Stimulated activated CD8-positive, alpha-beta memory T cell treated with anti-CD3 and anti-CD28 coated beads, Interleukin-7, amount 100 ng/mL, for 24 hours (primary cell): ENCODE measurements around the gene CEP192.

ENCODE experiments used
- DNase-seq: peaks from one replicate; pipeline ENCODE4 v3.0.0-alpha.2; 2020; ENCODE audit warnings: low read depth

The CEP192 gene

DNA sequence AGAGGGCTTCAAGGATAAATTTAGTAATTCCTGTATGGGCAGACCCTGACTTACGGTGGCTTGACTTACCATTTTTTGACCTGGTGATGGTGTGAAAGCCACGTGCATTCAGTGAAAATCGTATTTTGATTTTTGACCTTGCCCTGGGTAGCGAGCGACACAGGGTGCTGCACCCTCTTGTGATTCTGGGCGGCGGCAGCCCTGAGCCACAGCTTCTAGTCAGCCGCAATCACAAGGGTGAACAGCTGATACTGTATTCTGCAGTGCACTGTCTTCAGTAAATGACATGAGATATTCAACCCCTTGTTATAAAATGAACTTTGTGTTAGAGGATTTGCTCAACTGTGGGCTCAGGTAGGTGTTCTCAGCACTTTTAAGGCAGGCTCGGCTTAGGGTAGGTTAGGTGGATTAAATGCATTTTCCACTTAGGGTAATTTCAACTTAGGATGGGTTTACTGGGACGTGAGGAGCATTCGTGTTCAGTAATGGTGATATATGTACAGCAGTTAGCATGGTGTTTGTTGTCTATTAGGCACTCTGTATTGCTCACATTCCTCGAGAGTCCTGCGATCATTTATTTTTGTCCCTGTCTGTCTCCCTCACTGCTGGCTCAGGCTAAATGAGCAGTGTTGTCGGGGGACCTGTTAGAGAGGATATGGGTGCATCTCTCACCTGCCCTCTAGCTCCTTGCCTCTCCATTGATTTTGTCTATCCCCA is 109.9 kb downstream of the CEP192 start:
- DNase-seq: no peak

DNA sequence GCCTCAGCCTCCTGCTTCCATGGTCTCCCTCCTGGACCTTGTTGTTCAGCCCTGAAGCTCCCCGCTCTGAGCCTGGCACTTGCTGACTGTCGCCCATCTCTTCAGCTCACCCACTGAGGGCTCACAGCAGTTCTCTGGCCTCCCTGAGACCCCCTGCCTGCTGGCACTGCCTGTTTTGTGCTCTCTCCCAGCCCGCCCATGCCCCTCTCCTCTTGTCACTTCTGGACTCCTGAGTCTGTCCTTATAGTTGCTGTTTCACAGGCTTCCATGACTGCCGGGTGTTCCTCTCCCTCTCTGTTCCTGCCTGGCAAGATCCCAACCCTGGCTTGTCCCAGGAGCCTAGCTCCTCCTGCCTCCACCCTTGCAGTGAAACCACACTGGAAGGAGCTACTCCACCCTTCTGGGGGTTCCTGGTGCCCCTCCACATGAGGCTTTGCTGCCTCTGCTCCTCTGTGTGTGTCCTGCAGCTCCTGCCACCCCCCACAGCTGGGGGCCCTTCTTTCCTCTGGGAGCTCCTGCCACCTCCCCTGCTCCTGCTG is 110.6 kb downstream of the CEP192 start:
- no peak for DNase-seq

DNA sequence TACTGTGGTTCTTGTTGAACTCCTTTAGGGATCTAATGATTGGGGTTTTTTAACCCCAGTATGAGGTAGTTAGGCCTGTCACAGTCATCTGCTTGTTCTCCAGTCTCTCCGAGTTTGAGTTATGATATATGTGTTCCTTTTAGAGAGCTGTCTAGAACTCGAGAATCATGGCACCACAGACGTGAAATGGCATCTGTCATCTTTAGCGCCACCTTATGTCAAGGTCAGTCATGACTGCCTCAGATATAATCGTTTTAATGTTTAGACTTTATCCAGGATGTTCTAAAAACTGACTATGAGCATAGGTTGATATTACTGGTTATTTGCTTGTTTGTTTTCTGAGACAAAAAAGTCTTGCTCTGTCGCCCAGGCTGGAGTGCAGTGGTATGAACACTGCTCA is 112.2 kb downstream of the CEP192 start:
- no peak for DNase-seq

DNA sequence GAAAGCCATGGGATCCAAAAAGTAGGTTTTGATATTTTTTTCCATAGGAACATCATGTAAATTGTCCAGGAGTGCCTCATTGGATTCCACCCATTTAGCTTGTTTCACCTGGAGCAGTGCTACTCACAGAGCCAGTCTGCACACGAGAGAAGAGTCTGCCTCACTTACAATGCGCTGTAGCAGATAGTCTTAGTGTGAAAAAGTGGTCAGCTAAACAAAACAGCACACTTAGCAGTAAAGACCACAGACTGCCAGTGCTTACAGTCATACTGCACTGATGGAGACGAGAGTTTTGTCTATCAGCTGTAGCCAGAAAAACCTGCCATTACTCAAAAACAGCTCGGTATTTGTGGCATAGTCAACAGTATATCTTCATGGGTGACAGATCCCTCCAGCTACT is 113.9 kb downstream of the CEP192 start:
- no peak for DNase-seq

DNA sequence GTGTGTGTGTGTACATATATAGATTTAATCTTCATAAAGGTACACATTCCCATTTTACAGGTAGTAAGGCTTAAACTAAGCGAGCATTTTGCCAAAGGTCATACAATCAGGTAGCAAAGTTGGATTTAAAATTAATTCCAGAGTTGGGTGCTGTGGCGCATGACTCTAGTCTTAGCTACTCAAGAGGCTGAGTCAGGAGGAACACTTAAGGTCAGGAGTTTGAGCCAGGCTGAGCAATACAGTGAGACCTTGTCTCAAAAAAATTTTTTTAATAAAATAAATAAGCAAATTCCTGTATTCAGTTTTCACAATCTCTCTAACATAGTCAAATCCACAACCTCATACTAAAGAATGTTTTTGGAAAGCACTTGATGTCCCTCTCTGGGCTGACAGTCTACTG is 115.9 kb downstream of the CEP192 start:
- DNase-seq: no peak

DNA sequence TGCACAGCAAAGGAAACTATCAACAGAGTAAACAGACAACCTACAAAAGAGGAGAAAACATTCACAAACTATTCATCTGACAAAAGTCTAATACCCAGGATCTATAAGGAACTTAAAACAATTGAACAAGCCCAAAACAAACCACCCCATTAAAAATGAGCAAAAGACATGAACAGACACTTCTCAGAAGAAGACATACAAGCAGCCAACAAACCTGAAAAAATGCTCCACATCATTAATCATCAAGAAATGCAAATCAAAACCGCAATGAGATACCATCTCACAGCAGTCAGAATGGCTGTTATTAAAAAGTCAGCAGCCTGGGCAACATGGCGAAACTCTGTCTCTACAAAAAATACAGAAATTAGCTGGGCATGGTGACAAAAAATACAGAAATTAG is 117.2 kb downstream of the CEP192 start:
- no peak for DNase-seq

DNA sequence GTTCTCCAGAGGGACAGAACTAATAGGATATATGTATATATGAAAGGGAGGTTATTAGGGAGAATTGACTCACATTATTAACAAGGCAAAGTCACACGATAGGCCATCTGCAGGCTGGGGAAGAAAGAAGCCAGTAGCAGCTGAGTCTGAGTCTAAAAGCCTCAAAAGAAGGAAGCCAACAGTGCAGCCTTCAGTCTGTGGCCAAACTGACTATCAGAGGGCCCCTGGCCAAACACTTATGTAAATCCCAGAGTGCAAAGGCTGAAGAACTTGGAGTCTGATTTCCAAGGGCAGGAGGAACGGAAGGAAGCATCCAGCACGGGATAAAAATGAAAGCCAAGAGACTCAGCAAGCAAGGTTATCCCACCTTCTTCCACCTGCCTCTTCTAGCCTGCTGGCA is 119.4 kb downstream of the CEP192 start:
- no peak for DNase-seq

DNA sequence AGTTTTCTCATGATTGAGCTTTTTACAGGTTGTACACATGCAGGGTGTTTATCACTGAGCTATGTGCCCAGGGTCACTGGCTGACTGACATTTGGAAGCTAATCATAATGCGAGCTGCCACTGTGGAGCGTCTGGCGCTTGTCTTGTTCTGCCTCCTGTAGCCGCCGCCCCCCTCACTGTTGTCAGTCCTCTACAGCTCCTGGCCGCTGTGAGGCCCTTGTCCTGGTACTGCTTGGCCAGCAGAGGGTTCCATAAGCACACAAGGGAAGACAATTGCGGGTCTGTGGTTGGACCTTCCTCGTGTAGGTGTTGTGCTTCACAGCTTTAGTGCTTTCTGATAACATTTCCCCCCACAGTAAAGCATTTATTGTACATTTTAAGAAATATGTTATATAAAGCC is 121.8 kb downstream of the CEP192 start:
- no peak for DNase-seq

DNA sequence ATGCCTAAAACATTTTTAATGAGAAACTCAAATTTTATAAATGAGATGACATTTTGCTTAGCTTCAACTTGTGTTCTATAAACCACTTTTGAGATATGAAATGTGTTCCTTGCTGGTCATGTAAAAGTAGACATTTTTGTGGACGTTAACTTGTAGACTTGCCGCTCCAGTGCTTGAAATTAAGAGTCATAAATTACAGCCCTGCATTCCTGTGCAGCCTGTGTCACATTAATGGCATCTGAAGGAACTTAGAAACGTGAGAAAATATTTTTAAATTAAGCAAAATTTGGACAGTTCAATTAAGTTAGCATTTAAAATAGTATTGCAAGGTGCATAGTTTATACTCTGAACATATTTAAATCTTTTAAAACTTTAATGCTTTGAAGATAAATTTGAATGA is 129.1 kb downstream of the CEP192 start:
- no peak for DNase-seq

DNA sequence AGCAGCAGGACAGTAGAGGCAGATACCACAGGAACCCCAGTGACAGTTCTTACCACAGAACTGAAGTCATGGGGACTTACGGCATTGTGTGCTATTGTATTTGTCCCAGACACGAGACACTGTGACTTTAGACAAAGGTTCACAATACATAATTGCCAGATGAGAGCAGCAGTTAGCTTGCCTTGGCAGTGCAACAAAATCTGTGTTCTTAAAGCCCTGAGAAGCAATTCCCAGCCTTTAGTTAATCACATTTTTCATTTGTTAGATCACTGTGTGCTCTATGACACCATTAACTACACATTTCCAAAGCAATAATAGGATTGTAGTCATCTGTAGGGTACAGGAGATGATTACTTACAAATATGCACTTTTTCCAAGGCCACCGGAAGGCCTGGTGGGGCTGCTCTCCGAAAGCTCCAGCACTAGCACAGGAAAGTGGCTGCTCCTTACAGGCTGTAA is 129.8 kb downstream of the CEP192 start:
- no peak for DNase-seq

DNA sequence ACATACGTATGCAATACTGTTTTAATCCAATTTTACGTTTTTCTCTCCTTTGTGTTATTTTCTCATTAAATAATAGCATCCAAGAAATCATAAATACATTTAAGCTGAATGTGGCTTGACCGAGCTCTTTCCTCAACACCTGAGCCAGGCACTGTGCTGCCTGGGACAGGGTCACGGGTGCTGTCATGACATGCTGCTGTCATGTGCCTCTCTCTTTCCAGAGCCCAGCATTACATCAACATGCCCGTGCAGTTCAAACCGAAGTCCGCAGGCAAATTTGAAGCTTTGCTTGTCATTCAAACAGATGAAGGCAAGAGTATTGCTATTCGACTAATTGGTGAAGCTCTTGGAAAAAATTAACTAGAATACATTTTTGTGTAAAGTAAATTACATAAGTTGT is 133.2 kb downstream of the CEP192 start:
- no peak for DNase-seq

DNA sequence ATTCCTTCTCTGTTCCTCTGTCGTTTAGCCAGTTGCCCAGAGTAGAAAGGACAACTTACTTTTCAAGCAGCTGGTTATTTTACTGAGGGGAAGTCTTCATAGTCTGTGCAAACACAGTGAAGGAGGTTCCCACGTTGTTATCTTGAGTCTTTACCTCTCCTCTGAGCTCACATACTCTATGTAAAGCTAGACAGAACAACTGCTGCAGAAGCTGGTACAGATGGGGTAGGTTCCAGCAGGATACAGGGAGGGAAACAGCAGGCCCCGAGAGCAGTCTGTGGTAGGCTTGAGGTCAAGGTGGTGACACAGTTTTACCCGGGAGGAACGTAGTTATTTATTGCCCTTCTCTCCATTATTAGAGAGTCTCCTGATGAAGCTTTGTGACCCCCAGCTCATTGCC is 134.0 kb downstream of the CEP192 start:
- no peak for DNase-seq

DNA sequence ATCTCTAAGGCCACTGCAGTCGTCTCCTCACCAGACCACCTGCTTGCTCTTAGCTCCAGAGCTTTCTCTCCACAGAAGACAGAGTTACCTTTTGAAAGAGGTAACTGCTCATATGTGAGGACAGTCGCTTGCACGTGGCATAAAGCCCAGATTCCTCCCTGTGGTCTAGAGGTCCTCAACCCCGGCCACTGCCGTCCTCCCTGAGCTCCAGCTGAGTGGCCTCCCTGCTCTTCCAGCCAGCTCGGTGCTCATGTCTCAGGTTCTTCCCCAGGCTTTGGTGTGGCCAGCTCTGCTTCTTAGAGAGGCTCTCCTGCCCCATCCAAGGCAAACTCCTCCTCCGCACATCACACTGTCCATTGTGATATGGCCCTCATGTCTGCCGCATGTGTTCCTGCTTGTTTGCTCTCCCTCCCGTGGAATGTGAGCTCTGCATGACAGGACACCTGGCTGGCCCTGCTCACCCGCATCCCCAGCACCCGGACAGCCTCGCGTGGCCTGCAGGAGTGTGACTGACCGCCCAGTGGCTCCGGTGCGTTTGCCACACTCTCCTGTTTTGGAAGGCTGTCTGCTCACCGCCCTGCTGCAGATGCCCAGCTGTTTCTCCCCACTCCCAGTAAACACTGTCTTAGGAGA is 135.9 kb downstream of the CEP192 start:
- no peak for DNase-seq

DNA sequence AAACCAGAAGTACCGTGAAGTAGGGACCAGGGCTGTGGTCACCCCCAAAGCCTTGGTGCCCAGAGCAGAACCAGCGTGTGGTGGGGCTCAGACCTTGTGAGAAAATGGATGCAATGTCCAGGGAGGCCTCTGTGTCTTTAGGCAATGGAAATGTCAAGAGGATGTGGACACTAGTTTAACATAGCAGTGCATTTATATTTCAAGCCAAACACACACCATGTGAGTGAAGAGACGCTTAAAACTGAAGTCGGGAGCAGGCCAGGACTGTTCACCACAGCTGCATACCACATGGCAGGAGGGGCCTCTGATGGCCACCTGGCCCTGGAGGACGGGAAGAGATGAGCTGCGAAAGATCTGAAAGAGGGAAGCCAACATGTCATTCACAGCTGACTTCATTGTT is 140.1 kb downstream of the CEP192 start:
- DNase-seq: no peak

DNA sequence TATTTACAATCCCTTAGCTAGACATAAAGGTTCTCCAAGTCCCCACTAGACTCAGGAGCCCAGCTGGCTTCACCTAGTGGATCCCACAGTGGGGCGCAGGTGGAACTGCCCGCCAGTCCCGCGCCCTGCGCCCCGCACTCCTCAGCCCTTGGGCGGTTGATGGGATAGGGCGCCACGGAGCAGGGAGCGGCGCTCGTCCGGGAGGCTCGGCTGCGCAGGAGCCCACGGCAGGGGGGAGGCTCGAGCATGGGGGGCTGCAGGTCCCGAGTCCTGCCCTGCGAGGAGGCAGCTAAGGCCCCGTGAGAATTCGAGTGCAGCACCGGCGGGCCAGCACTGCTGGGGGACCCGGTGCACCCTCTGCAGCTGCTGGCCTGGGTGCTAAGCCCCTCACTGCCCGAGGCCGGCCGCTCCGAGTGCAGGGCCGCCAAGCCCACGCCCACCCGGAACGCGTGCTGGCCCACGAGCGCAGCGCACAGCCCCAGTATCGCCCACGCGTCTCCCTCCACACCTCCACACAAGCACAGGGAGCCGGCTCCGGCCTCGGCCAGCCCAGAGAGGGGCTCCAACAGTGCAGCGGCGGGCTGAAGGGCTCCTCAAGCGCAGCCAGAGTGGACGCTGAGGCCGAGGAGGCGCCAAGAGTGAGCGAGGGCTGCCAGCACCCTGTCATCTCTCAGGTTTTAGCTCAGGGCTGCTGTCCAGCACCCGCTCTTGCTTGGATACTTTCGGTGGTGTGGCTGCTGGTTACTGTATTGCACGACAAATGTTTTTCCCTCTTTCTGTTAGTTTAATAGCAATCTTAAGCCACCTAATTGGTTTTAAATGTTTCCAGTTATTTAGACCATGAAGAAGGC is 143.6 kb downstream of the CEP192 start:
- DNase-seq: no peak

DNA sequence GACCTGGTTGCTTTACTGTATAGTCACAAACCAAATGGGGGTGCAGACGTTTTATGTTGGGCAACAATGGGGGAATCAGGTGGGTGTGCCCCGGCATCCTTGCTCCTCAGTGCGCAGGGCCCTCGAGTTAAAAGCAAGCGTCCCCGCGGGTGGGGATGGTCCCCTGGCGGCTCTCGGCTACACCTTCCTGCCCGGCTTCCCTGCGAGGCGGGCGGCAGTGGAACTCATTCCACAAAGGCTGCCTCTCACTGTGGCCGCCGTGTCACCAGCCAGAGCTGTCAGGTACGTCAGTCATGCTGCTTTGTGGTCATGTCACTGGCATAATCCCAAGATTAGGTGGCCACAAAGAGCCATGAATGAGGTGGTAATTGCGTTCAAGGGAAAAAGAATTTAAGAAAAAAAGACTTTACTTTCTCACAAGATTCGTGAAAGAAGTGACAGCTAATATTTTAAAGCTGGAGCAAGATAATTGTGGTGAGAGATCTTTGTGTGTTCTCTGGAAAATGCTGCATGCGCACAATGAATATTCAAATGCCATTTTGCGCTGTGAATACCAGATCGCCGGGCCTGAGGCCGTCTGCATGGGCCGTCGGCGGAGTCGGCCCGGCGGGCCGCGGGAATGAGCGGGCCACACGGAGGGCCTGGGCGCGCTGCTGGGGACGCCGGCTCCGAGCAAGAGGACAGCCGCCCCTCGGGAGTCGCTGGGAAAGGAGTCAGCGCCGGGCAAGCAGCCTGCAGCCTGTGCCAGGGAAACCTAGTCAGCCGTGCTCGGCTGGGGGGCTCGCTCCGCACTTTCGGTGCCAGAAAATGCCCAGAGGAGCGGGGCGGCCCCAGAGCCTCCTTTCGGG is 145.1 kb downstream of the CEP192 start:
- DNase-seq: no peak

DNA sequence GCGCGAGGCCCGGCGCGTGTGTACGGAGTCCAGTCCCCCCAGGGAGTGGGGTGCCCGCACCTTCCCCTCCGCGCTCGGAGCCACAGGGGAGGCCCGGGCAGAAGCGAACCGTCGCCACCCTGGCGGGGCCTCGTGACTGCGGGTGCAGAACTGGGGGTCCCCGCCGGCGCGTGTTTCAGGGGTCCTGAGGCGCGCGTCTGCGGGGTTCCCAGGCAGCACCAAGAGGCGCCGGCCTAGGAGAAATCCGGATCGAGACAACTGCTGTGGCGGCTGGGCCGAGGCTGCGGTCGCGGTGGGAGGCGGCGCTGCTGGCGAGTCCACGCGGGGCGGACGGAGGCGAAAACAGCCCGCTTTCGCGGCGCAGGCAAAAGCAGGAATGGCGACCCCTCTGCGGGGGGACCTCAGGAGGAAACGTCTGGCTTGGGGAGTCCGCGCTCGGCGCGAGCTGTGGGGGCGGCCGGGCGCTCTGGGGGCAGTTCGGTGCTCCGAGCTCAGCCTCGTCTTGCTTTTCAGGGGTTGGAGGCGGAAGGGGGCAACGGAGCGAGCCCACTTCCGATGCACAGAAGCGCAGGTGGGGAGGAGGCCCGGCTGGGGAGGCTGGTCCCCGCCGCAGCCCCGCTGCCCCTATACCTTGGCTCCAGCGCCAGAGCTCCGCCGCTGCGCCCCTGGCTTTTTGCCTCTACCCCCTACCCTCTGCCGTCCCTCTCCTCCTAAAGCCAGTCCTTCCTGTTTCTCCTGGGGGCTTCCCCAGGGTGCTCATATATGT is 145.9 kb downstream of the CEP192 start:
- DNase-seq: no peak

DNA sequence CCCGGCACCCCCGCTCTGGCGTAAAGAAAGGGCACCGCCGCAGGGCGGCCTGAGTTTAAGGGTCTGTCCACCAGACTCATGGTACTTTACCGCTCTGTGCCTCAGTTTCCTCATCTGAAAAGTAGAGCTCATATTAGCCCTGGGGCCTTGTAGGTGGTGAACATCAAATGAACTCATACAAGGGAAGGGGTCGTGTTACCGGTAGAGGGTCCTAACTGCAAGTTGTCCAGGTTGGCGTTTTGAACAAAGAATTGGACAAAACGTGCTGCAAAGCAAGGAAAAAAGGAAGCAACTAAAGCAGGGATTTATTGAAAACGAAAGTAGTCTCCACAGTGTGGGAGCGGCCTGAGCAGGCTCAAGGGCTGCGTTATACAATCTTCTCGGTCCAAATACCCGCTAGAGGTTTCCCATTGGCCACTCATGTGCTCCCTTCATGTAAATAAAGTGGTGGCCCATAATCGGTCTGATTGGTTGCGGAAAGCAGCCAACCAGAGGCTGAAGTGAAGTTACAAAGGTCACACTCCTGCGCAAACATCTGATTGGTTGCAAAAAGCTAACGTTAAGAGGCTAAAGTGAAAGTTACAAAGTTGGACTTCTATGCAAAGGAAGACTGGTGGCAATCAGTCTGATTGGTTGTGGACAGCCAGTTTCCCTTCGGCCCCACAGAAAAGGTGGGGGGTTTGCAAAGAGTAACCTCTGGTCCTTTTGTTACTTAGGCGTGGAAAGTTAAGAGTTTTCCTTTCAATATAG is 146.7 kb downstream of the CEP192 start:
- DNase-seq: no peak

DNA sequence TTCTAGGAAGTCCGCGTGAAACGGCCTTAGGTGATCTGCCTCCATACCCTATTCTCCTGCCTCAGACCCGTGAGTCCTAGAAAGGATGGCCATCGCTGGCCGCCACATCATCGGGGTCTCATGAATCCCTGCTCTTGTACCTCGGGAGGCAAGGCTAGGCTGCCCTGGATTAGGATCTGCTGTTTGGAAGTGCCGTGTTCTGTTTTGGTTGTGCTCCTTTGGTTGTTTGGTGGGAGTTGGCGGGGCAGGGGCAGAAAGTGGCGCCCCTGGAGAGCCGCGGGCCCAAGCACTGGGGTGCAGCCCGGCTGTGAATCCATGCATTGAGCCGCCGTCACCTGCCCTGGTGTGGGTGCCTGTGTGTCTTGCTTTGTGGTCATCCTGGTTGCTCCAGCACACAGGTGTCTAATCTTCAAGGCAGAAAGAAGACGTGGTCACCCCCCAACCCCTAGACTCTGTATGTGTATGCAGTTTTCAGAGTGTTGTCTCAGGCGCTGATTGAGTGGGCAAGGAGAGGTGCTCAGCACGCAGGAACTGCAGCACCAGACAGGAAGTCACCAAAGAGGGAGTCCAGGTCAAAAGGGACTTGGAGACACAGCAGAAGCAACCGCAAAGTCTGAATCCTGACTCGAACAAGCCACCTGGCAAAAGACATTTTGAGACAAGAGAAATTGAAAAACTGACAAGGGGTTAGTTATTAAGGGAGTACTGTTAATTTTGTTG is 147.4 kb downstream of the CEP192 start:
- no peak for DNase-seq
